Right lobe of liver (tissue), 4 donors: Measurements from ENCODE around the gene EPYC.

Experiments
- CTCF ChIP-seq, 4 donors: fragments of 200-600 bp in 3 of 4; fragments of 450-650 bp in 1 of 4; IDR thresholded peaks; one replicate each; pipeline versions ENCODE4 v1.5.1 to v1.8.0; 2016 to 2022; ENCODE audit warnings: antibody characterized with exemption in 4 of 4, mild to moderate bottlenecking in 2 of 4
- POLR2A ChIP-seq: fragments of 450-650 bp; IDR thresholded peaks from one replicate; pipeline ENCODE4 v1.6.1; 2017; ENCODE audit warnings: antibody characterized with exemption, mild to moderate bottlenecking
- donor health status: DM: no; HTN: no; CAD: no.
- donor health status: DM: no; HTN: no; CAD: no.
- donor health status: DM: no; HTN: yes; CAD: no.

GRCh38 chr12:91023326-91024004, 18.7 kb upstream of the EPYC start:
- TF ChIP-seq POLR2A (no peak), CTCF (IDR thresholded peaks at IDR 0.05) (no peak)
